Pancreas (tissue), 10 donors: ENCODE measurements around the gene ZNF726. TPM values are rescaled to one million over a fixed set of nuclear protein-coding genes. Genes with fewer than 3 reads are reported as not detected.
A peak's percentile ranks its signal among the peaks of the same experiment; 100 is the strongest.
"Not testable (repeated sequence)": the region's sequence is repeated elsewhere in the genome, so short reads cannot be mapped to it uniquely, and the experiment has no call there.

Experiments
- ATAC-seq, 4 donors: fragments of 200-7000 bp; cut with Tn5 transposase; one replicate each; pipeline versions ENCODE4 v1.8.0 to v1.9.1; 2020; ENCODE audit warnings: mild to moderate bottlenecking in 4 of 4, moderate library complexity in 4 of 4
- DNase-seq, 6 donors: peaks; one replicate each; pipeline ENCODE4 v3.0.0-alpha.2; 2020
- FAIRE-seq: peaks from 2 replicates; lab custom pipeline; 2012; peaks lifted over from hg19 to GRCh38; lab: Jason Lieb, UNC
- H3K27ac ChIP-seq, 4 donors: fragments of 200-600 bp; sonication (generic); 1 replicate in 3 of 4; 2 replicates in 1 of 4; pipeline versions ENCODE4 v1.5.0 to v1.8.0; 2020
- H3K27me3 ChIP-seq, 4 donors: fragments of 200-600 bp; one replicate each; pipeline ENCODE4 v1.8.0; 2021
- H3K36me3 ChIP-seq, 3 donors: fragments of 200-600 bp; sonication (generic) in 1 of 3; one replicate each; pipeline versions ENCODE4 v1.5.0 to v1.8.0; 2020 to 2021
- H3K4me1 ChIP-seq, 3 donors: fragments of 200-600 bp; one replicate each; pipeline ENCODE4 v1.8.0; 2021
- H3K4me3 ChIP-seq, 4 donors: fragments of 200-600 bp; sonication (generic) in 2 of 4; one replicate each; pipeline versions ENCODE4 v1.5.0 to v1.8.0; 2020 to 2021
- H3K9me3 ChIP-seq, 4 donors: fragments of 200-600 bp; one replicate each; pipeline ENCODE4 v1.8.0; 2021
- WGBS, 2 donors: extraction: QIAGEN DNeasy Blood & Tissue Kit; methylation state at CpG; one replicate each; pipeline ENCODE4 v1.1.7; 2013; 5-methylcytosine and 5-hydroxymethylcytosine counted together
- intact Hi-C, 3 donors: fragments of 100-400 bp; cut with DNase I; formaldehyde crosslinking; loops; one replicate each; pipeline versions ENCODE4 v1.11.1 to v1.14.2; 2022
- polyA plus RNA-seq, 2 donors: library from polyadenylated mRNA; stranded (reverse); fragments of 200-250 nt; gene quantifications; one replicate each; pipeline ENCODE4 v1.2.3, GENCODE V29; 2013
- total RNA-seq, 6 donors: library from RNA; stranded (reverse); fragmentation: NEBNext Ultra II Directional in 4 of 6; extraction: Animal tissue kit (Norgen Biotek cat#: 25700) in 4 of 6; gene quantifications; one replicate each; pipeline versions ENCODE4 v1.2.1 to v1.2.4, GENCODE V29; 2021 to 2023
- TF ChIP-seq, protein P1 (sequence below), 4 donors: fragments of 200-600 bp; sonication (generic) in 3 of 4; IDR thresholded peaks; one replicate each; pipeline versions ENCODE4 v1.5.0 to v1.8.0; 2021; ENCODE audit warnings: antibody characterized with exemption in 4 of 4
- donor health status: healthy with polysubstance abuse.
- donor health status: DM: no; HTN: no; CAD: no; lungs with moderate emphysema.
- donor health status: DM: no; HTN: no; CAD: no.
- donor health status: control.
- donor health status: control.
- donor health status: Bipolar disorder and iron deficiency.
- donor health status: DM: yes; HTN: yes; CAD: no.
- donor health status: DM: no; HTN: no; CAD: no.
- donor health status: DM: no; HTN: no; CAD: no.
- donor health status: DM: yes; HTN: yes; CAD: no.

ZNF726 gene
- total and polyA plus RNA-seq, 8 donors = 0.51 to 1.4 (median 0.71) TPM

DNA sequence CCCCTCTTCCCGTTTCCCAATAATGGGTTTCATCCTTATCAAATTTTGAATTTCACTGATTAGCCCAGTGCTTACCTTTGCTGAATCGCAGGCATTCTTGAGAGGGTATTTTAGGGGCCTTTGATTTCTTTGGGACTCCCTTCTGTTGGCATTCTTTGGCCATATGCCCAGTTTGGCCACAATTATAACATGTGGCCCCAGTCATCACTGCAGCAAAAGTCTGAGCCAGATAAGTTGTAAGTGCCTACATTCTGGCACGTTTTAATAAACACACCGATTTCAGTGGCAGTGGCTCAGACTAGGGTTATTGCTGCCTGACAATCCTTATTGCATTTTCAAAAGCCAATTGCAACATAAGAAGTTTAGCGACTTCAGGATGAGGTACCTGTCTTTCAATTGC, 41.4 kb downstream of the ZNF726 start:
- Histone ChIP-seq H3K9me3 (no peaks in the 10 kb centered on the region), H3K4me3 (no peak overlapping the region), H3K4me1 (no peaks in the 10 kb centered on the region), H3K27me3 (no peaks in the 10 kb centered on the region), H3K36me3 (no peaks in the 10 kb centered on the region), H3K27ac (no peak overlapping the region)
- ATAC-seq = no peak
- DNase-seq = no peak
- FAIRE-seq = no peak
- intact Hi-C loops = no loop called here
- TF ChIP-seq, protein P1, sequence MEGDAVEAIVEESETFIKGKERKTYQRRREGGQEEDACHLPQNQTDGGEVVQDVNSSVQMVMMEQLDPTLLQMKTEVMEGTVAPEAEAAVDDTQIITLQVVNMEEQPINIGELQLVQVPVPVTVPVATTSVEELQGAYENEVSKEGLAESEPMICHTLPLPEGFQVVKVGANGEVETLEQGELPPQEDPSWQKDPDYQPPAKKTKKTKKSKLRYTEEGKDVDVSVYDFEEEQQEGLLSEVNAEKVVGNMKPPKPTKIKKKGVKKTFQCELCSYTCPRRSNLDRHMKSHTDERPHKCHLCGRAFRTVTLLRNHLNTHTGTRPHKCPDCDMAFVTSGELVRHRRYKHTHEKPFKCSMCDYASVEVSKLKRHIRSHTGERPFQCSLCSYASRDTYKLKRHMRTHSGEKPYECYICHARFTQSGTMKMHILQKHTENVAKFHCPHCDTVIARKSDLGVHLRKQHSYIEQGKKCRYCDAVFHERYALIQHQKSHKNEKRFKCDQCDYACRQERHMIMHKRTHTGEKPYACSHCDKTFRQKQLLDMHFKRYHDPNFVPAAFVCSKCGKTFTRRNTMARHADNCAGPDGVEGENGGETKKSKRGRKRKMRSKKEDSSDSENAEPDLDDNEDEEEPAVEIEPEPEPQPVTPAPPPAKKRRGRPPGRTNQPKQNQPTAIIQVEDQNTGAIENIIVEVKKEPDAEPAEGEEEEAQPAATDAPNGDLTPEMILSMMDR (IDR thresholded peaks at IDR 0.05) = no peak
- 68 to 74% methylated on average over 5 of the region's 5 CpGs for WGBS, 2 donors

DNA sequence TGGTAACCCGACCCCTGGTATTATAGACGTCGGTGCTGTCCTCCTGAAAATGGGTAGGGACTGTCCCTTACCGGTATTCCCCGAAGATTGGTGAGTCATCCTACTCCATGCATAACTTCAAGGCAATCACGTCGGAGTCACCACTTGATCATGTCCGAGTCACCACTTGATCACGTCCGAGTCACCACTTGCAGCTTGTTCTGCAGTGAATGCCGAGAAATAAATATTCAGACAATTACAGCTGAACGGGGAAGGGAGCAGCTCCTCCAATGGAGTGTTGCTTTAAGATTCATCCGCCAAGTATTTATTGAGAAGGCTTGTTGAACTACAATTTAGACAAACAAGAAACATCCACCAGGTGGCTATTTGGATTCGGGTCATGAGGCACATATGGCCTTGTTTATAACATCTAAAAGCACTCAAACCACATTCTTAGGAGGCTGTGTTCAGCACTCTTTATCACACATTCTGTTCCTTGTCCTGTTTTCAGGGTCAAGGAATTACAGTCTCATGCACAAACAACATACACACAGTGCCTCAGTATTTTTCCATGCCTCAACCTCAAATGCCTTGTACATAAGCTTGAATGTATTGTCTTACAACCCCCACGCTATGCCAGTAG, 43.1 kb downstream of the ZNF726 start:
- H3K36me3 ChIP-seq = no peaks in the 10 kb centered on the region
- no peak for FAIRE-seq
- no peak overlapping the region for H3K27ac ChIP-seq
- H3K9me3 ChIP-seq = no peaks in the 10 kb centered on the region
- no peak for ATAC-seq
- intact Hi-C loops = no loop called here
- no peak overlapping the region for H3K4me3 ChIP-seq
- WGBS, 2 donors = 72 to 81% methylated on average over 15 of the region's 15 CpGs
- TF ChIP-seq, protein P1 (IDR thresholded peaks at IDR 0.05) = no peak
- H3K27me3 ChIP-seq = no peaks in the 10 kb centered on the region
- no peaks in the 10 kb centered on the region for H3K4me1 ChIP-seq
- no peak for DNase-seq

DNA sequence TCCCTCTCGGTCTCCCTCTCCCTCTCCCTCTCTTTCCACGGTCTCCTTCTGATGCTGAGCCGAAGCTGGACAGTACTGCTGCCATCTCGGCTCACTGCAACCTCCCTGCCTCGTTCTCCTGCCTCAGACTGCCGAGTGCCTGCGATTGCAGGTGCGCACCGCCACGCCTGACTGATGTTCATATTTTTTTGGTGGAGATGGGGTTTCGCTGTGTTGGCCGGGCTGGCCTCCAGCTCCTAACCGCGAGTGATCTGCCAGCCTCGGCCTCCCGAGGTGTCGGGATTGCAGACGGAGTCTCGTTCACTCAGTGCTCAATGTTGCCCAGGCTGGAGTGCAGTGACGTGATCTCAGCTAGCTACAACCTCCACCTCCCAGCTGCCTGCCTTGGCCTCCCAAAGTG, 48.7 kb downstream of the ZNF726 start:
- WGBS, 2 donors = 86 to 90% methylated on average over 18 to 20 of the region's 20 CpGs
- H3K4me3 ChIP-seq, DNase-seq, H3K27ac ChIP-seq, FAIRE-seq, H3K9me3 ChIP-seq, H3K36me3 ChIP-seq, ATAC-seq, H3K27me3 ChIP-seq, intact Hi-C loops, H3K4me1 ChIP-seq: not testable (repeated sequence)

DNA sequence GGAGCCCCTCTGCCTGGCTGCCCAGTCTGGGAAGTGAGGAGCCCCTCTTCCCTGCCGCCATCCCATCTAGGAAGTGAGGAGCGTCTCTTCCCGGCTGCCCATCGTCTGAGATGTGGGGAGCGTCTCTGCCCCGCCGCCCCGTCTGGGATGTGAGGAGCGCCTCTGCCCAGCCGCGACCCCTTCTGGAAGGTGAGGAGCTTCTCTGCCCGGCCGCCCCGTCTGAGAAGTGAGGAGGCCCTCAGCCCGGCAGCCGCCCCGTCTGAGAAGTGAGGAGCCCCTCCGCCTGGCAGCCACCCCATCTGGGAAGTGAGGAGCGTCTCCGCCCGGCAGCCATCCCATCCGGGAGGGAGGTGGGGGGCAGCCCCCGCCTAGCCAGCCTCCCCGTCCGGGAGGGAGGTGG, 49.2 kb downstream of the ZNF726 start:
- ATAC-seq, intact Hi-C loops, H3K9me3 ChIP-seq, H3K27me3 ChIP-seq, FAIRE-seq, H3K36me3 ChIP-seq, H3K27ac ChIP-seq, H3K4me1 ChIP-seq, H3K4me3 ChIP-seq: not testable (repeated sequence)
- 90 to 96% methylated on average over 21 to 25 of the region's 25 CpGs for WGBS, 2 donors
- DNase-seq = peak in 1 of 6 donors; percentile 48

DNA sequence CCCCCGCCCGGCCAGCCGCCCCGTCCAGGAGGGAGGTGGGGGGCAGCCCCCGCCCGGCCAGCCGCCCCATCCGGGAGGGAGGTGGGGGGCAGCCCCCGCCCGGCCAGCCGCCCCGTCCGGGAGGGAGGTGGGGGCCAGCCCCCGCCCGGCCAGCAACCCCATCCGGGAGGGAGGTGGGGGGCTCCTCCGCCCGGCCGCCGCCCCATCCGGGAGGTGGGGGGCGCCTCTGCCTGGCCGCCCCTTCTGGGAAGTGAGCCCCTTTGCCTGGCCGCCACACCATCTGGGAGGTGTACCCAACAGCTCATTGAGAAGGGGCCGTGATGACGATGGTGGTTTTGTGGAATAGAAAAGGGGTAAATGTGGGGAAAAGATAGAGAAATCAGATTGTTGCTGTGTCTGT, 49.6 kb downstream of the ZNF726 start:
- ATAC-seq, H3K27me3 ChIP-seq, H3K4me3 ChIP-seq, H3K27ac ChIP-seq, FAIRE-seq, H3K36me3 ChIP-seq, H3K9me3 ChIP-seq, H3K4me1 ChIP-seq, intact Hi-C loops: not testable (repeated sequence)
- 89 to 94% methylated on average over 11 to 24 of the region's 26 CpGs for WGBS, 2 donors
- peak in 1 of 6 donors; percentile 36 for DNase-seq

DNA sequence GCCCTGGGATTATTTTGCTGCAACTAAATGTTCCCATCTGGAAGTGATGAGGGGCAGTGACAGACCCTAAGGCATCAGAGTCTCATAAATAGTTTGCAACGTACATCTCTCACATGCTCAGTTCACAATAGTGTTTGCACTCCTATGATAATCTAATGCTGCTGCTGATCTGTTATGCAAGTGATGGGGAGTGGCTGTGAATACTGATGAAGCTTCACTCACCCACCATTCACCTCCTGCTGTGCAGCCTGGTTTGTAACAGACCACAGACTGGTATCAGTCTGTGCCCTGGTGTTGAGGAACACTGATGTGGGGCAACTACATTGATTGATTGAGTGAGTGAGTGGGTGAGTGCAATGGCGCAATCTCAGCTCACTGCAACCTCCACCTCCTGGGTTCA, 54.9 kb downstream of the ZNF726 start:
- H3K4me1 ChIP-seq = no peaks in the 10 kb centered on the region
- H3K36me3 ChIP-seq = no peaks in the 10 kb centered on the region
- H3K9me3 ChIP-seq = no peaks in the 10 kb centered on the region
- H3K27ac ChIP-seq = no peak overlapping the region
- no peak overlapping the region for H3K4me3 ChIP-seq
- intact Hi-C loops = loop anchor here (5.0 kb wide), 2 partner anchors 92 to 97 kb away; no protein-coding TSS in a partner anchor
- WGBS, 2 donors = 59 to 63% methylated on average over 2 of the region's 2 CpGs
- ATAC-seq = no peak
- peaks cover 0 to 10% (median 0%) of the 10 kb centered on the region in 4 donors for H3K27me3 ChIP-seq
- DNase-seq = no peak
- no peak for FAIRE-seq
- TF ChIP-seq, protein P1 (IDR thresholded peaks at IDR 0.05) = no peak
